Skin epidermis (tissue), 12 donors: ENCODE results near the gene EAF2.

Source experiments
- H3K27ac ChIP-seq, 21 experiments: fragments of 200-600 bp; sonication (generic) in 11 of 21; one replicate each; pipeline ENCODE4 v1.5.0; 2020; ENCODE audit warnings: mild to moderate bottlenecking in 3 of 21, inconsistent platforms in 2 of 21, moderate library complexity in 2 of 21
- H3K4me3 ChIP-seq, 7 experiments: fragments of 200-600 bp; sonication (generic) in 2 of 7; one replicate each; pipeline ENCODE4 v1.5.0; 2020; ENCODE audit warnings: inconsistent platforms in 2 of 7, mild to moderate bottlenecking in 2 of 7, moderate library complexity in 1 of 7

Gene EAF2

DNA sequence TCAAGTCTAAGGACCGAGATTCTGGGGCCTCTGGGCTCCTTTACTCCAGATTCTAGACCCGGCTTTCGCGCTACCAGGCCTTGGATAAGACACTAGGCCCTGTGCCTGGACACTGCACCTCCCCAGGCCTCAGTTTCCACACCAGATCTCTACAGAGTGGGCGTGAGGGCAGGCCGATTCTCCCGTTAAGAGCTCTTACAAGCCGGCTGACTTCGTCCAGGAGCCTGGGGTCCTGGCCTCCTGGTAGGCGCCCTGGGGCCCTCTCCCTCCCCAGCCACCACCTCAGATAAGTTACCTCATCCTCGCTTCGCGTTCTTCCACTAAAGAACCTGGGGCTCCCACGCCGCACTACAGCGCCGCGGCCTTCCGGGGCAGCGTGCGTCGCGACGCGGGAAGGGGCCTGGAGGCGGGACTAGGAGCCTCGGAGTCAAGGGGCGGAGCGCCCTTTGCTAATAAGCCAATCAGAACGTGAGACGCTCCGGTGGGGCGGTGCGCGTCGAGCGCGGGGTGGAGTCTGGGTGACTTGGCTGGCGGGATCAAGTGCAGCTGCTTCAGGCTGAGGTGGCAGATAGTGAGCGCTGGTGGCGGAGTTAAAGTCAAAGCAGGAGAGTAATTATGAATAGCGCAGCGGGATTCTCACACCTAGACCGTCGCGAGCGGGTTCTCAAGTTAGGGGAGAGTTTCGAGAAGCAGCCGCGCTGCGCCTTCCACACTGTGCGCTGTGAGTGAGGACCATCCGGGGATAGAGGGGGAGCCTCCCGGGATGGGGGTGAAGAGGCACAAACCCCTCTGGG lies at the start of gene EAF2, which contains the start of gene IQCB1:
Gene EAF2 (plus strand): TSS at position 539 of the 794 bp plus-strand sequence. CDS start 77 bp downstream, at position 616.
Gene IQCB1 (minus strand): TSS at position 390 of the 794 bp plus-strand sequence. CDS start 6,100 bp downstream, outside the sequence.
- Histone ChIP-seq H3K27ac (peak within 1 kb of the TSS in 20 of 21 experiments; percentile 56 to 95 (median 82)), H3K4me3 (peak within 1 kb of the TSS; percentile 51 to 79 (median 65))

DNA sequence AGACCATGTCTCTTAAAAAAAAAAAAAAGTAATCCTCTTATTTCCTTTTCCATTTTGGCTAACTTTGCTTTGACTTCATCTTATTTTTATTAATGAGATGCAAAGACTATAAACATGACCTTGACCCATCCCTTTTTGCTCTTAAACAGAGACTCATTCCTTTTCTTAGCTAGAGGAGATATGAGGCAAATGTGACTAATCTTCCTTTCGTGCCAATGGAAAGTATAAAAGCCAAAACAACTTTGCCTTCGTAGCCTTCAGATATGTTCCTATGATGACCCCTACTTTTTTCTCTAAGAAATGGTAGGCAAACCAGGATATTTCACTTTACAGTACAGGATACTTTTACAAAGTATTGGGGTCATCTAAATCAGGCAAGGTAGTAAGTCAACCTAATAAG lies 48.5 kb upstream of the EAF2 start:
- Histone ChIP-seq H3K4me3 (no peak overlapping the region), H3K27ac (no peak overlapping the region)

DNA sequence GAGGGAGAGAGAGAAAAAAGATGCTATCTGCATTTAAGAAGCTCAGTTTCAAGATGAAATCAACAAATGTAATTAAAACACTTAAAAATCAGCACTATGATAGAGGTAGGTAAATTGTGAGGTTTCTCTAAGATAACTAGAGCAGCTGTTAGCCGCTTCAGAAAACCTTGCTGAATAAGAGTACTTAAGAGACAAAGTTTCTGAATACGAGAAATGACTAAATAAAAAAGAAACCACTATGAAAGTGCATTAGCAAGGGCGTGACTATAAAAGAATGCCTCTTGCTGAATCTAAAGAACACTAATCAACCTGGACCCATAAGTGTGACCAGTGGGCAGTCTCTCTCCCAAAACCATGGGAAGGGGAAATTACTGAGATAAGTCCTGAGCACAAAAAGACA lies 41.9 kb upstream of the EAF2 start:
- H3K4me3 ChIP-seq = no peak overlapping the region

DNA sequence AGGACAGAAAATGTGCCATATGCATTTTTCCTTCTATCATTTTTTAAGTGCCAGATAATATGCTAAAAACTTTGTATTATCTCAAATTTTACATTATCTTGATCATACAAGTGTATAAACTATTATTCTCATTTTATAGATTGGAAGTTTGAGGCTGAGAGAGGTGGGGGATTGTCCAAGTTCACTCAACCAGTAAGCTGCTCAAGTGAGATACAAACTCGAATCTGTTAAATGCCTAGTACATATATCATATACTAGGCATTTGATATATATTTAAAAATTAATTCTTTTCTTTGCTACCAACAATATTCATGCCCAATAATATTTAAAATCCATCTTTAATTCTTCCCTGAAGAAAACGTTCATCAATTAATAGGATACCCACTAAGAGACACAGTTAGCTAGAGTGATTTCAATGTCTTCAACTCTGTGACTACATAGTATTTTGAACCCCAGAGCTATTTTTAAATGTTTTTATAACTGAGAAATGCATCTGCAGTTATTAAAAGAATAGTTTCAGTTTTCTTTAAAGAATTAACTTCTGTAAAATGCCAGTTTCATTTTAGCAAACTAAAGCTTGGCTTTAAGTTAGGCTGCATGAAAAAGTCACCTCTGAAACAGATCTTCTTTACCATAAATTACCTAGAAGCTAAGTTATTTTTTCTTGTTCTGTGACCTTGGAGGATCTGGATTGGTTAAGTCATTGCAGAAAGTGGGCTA lies 40.6 kb upstream of the EAF2 start:
- H3K4me3 ChIP-seq = no peak overlapping the region
- peak overlapping the region in 1 of 21 experiments; percentile 14 for H3K27ac ChIP-seq

More for the DNA sequence above, 41.9 kb upstream of the EAF2 start:
- H3K27ac ChIP-seq = no peak overlapping the region

DNA sequence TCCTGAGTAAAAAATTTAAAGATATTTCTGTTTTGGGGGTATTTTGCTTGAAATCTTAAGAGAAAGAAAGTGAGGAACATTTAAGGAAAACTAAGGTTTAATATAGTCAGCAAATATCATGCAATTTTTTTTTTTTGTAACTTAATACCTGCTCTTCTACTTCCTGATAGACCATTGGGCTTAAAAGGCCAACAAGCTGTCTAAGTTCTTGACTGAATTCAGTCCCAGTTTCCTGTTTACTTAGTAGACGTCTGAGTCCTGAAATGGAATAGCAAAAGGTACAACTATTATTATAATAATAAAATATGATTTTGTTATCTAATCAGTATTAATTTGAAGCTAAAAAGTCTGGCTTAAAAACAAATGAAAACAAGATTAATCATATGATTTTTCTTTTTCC lies 38.0 kb upstream of the EAF2 start:
- no peak overlapping the region for H3K27ac ChIP-seq

DNA sequence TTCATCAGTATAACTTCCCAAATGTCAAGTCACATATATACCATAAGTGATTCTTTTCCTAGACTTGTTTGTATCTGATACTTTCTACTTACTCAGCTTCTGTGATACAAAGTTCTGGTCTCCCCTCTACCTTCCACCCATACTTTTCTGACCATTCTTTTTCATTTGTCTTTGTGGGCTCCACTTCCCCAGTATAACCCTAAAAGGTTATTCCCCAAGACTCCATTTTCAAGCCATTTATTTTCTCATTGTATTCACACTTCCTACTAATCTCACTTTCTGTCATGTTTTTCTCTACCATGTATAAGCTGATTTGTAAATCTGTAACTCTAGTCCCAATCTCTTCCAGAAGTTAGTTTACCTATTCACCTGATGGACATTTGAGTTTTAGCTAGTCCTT lies 34.1 kb upstream of the EAF2 start:
- no peak overlapping the region for H3K4me3 ChIP-seq

More for the DNA sequence above, 38.0 kb upstream of the EAF2 start:
- H3K4me3 ChIP-seq = no peak overlapping the region

DNA sequence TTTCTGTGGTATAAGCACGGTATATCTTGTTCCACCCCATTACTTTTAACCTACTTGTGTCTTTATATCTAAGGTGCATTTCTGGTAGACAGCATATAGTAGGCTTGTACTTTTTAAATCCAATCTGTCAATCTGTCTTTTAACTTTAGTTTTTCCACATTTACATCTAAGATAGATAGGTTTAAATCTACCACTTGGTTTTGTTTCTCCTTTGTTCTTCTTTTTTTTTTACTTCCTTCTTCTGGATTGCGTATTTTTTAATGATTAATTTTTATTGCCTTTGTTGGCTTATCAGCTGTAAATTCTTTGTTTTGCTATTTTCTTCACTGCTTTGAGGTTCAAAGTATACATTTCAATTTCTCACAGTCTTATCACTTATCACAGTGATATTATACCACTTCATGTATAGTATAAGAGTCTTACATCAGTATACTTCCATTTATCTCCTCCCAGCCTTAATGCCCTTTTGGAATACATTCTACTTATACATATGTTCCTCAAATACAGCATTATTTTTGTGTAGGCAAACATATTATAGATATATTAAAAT lies 31.2 kb upstream of the EAF2 start:
- H3K27ac ChIP-seq = no peak overlapping the region
- no peak overlapping the region for H3K4me3 ChIP-seq

More for the DNA sequence above, 34.1 kb upstream of the EAF2 start:
- no peak overlapping the region for H3K27ac ChIP-seq

DNA sequence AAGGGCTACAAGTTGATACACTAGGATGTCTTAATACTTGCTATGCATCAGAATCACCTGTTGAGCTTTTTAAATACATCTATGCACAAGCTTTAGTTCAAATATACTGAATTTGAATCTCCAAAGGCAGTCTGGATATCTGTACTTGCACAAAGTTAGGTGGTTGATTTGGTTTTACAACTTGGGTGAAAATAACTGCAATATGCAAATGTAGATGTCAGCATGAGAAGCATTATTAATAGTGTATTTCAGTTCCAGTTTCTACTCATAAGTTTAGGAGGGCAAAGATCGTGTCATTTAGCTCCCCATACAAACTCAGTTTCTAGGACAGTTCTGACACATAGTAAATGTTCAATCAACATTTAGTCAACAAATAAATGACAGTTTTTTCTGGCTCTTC lies 25.8 kb upstream of the EAF2 start:
- no peak overlapping the region for H3K4me3 ChIP-seq
- H3K27ac ChIP-seq = no peak overlapping the region

DNA sequence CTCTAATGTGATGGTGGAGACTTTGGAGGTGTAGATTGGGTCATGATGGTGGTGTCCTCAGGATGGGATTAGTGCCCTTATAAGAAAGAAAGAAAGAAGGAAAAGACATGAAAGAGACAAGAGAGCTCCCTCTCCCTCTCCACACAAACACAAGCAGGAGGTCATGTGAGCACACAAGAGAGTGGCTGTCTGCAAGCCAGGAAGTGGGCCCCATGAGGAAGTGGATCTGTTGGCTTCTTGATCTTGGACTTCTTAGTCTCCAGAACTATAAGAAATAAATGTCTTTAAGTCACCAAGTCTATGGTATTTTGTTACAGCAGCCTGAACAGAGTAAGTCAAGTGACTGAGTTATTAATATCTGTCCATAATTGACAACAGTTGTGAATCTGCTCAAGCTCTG lies 17.3 kb upstream of the EAF2 start:
- no peak overlapping the region for H3K4me3 ChIP-seq

DNA sequence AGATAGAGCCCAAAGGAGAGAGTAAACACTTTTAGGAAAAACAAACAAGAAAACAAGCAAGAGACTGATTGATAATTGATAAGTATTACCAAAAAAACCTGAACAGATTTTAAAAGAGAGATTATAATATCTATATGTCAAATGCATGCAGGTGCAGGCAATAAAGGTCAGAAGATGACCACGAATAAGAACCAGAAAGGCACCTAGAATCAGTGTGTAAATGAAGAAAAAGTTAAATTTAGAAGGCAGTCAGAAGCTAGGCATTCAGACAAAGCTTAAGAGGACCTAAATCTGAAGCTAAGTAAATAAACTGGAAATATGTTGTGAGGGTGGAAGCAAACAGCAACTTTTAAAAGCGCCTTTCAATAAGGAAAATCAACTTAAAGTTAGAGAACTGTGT lies 16.4 kb upstream of the EAF2 start:
- no peak overlapping the region for H3K27ac ChIP-seq

More for the DNA sequence above, 17.3 kb upstream of the EAF2 start:
- H3K27ac ChIP-seq = no peak overlapping the region

DNA sequence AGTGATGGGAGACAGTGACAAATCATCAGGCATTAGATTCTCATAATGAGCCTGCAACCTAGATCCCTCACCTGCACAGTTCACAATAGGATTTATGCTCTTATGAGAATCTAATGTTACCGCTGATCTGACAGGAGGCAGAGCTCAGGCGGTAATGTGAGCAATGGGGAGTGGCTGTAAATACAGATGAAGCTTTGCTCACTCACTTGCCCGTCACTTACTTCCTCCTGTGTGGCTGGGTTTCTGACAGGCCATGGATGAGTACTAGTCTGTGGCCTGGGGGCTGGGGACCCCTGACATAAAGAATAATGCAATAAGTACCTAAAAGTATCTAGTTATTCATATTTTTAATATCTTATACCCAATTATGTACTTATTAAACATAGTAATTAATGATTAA lies 15.8 kb upstream of the EAF2 start:
- Histone ChIP-seq H3K27ac (no peak overlapping the region), H3K4me3 (no peak overlapping the region)

More for the DNA sequence above, 16.4 kb upstream of the EAF2 start:
- no peak overlapping the region for H3K4me3 ChIP-seq

DNA sequence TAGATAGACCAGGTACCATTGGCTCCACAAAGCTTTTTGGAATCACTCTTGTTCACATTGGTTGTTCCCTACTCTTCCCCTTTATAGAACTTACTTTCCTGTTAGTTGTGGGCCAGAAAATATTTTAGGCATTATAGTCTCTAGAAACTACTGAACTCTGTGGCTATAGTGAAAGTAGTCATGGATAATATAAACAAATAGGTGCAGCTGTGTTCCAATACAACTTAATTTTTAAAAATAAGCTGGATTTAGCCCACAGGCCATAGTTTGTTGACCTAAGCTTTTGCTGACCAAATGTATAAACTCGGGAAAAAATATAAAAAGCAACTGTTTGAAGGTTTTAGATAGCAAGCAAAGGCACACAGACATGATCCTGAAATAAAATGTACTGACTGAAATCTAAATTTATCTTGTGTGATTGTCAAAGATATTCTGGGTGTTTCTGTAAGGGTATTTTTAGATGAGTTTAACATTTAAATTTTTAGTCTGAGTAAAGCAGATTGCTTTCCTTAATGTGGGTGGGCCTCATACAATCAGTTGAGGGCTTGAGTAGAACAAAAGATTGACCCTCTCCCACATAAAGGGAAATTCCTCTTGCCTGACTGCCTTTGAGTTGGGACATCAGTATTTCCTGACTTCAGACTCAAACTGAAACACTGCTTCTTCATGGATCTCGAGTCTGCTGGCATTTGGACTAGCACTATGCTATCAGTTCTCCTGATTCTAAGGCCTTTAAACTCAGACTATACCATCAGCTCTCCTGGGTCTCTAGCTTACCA lies 13.4 kb upstream of the EAF2 start:
- Histone ChIP-seq H3K4me3 (no peak overlapping the region), H3K27ac (no peak overlapping the region)

DNA sequence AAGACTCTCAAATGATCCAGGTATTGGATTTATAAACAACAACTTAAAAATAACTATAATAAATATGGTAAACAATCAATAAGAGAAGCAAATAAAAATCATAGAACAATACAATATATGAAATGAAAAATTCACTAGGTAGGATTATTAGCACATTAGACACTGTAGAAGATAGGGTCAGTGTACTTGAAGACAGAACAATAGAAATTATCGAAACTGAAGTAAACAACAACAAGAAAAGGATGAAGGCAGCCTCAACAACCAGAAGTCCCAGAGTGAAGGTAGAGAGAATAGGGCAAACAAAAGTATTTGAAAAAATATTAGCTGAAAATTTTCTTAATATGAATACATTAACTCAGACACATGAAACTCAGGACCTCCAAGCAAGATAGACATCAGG lies 12.0 kb upstream of the EAF2 start:
- Histone ChIP-seq H3K4me3 (no peak overlapping the region), H3K27ac (no peak overlapping the region)

DNA sequence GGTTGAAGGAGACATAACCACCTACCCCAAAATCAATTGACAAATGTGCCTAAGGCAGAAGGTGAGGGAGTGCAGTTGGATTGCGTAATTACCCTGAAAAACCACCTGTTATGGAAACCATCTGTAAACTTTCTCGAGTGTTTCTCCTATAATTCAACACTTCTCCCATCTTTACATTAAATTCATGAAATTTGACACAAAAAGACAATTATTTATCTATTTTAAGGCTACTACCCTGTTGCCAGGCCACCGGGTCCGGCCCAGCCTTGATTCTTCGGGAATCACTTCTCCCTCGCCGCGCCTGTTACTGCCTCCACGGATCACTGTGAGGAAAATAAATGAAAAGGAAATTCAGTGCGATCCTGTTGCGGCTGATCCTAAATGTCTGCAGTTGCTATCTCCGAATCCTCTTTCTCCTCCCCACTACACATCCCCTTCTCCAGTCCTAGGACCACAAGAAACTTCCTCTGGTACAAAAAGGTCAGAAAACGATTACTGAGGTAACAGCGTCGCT lies 795 bp upstream of the EAF2 start:
- peak overlapping the region; percentile 51 to 79 (median 65) for H3K4me3 ChIP-seq
- H3K27ac ChIP-seq = peak overlapping the region in 20 of 21 experiments; percentile 56 to 95 (median 82)

DNA sequence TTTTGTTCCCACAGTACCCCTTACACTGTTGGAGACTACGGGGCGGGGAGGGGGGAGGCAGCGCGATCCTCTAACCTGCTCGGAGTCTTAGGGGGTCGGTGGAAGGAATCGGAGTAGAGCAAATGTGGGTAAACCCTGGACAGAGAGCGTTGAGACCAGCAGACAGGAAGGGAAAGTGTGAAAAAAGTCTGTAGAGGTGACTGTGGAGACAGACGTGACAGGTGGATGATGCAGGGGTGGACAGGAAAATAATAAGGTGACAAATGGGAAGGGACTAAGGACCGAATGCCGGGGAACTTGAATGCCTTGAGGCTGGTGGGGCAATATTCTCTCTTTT lies 424 bp downstream of the EAF2 start:
- peak overlapping the region in 19 of 21 experiments; percentile 51 to 91 (median 77) for H3K27ac ChIP-seq
- peak overlapping the region; percentile 51 to 79 (median 65) for H3K4me3 ChIP-seq

DNA sequence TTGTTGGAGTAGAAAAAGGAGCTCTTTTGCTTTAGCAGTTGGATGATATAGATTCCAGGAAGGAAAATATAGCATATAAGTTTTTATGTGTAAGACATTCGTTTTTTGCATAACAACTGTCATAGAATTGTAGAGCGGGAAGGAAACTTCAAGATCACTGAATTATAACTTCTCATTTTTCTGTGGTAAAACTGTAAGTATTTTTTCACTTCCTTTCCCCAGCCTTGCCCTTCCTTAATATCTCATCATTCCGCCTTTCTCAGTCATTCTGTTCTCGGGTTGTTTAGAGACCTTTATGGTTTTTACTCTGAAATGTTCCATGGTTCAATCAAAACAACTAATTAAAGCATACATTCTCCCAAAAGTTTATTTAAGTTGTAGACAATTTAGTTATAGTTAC lies 1.1 kb downstream of the EAF2 start:
- Histone ChIP-seq H3K27ac (no peak overlapping the region), H3K4me3 (peak overlapping the region in 3 of 7 experiments; percentile 58 to 78 (median 65))

DNA sequence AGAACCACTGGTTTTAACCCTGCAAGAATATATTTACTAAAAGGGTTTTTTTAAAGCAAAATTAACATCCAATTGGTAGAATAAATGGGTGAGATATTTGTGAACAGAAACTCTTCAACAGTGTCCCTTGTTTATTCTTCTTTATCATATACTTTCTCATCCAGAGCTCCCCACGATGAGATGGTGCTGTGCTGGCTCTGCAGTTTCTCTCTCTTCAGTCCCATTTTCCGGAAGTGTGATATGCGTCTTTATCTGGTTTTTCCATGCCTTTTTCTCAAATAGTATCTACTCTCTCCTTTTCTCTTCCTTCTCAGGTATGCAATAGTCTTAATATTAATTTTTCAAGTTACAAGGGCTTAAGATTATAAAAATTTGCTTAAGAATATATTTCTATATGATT lies 1.5 kb downstream of the EAF2 start:
- Histone ChIP-seq H3K27ac (peak overlapping the region in 1 of 21 experiments; percentile 30), H3K4me3 (no peak overlapping the region)

DNA sequence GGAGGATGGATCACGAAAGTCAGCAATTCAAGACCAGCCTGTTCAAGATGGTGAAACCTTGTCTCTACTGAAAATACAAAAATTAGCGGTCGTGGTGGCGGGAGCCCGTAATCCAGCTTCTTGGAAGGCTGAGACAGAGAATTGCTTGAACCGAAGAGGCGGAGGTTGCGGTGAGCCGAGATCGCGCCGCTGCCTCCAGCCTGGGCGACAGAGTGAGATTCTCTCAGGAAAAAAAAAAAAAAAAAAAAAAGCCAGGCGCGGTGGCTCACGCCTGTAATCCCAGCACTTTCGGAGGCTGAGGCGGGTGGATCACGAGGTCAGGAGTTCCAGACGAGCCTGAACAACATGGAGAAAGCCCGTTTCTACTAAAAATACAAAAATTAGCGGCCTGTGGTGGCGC lies 5.0 kb downstream of the EAF2 start:
- no peak overlapping the region for H3K27ac ChIP-seq
- H3K4me3 ChIP-seq = no peak overlapping the region

DNA sequence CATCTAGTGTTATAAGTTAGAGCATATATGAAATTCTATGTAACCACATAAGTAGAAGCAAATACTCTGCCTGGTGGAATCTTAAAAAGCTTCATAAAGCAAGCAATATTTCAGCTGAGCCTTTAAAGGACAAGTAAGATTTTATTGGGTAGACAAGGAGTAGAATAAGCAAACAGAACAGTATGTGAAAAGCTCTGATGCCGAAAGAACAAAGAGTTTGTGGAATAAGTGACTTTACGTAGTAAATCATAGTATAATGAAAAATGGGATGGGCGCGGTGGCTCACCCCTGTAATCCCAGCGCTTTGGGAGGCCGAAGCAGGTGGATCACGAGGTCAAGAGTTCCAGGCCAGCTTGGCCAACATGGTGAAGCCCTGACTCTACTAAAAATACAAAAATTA lies 9.9 kb downstream of the EAF2 start:
- H3K27ac ChIP-seq = no peak overlapping the region
- no peak overlapping the region for H3K4me3 ChIP-seq

DNA sequence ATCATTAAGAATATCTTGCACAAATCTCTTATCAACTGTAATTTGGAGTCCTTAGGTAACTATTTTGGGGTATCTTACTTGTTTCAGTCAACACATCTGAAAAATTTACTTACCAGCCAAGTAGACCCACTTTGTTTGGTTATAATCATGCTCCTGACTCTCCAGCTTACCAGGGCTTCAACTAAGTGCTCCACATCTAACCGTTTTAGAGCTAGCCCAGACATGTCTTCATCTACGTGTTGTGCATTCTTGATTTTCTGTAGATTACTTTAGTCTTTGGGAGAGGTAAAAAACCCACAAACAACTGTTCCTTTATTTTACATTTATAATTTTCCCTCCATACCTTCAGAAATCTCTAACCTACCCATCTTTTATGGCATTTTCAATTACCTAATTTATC lies 17.2 kb downstream of the EAF2 start:
- Histone ChIP-seq H3K4me3 (no peak overlapping the region), H3K27ac (no peak overlapping the region)
